HepG2 (cell line): ENCODE measurements around the gene LBX2. TPM values are rescaled to one million over a fixed set of nuclear protein-coding genes. Genes with fewer than 3 reads are reported as not detected.
A peak's percentile ranks its signal among the peaks of the same experiment; 100 is the strongest.

Experiments used
- GLI4 ChIP-seq: sonication (generic); formaldehyde crosslinking; IDR thresholded peaks from 2 replicates; pipeline ENCODE4 v1.5.1; 2020; ENCODE audit warnings: missing genetic modification reagents, mild to moderate bottlenecking, moderate library complexity, borderline replicate concordance
- HOXD1 ChIP-seq: sonication (generic); formaldehyde crosslinking; IDR thresholded peaks from 2 replicates; pipeline ENCODE4 v1.5.0; 2020; ENCODE audit warnings: missing genetic modification reagents
- ZNF253 ChIP-seq: sonication (generic); formaldehyde crosslinking; IDR thresholded peaks from 2 replicates; pipeline ENCODE4 v1.8.0; 2022; ENCODE audit warnings: mild to moderate bottlenecking, missing genetic modification reagents, borderline replicate concordance
- ZNF329 ChIP-seq: sonication (generic); formaldehyde crosslinking; IDR thresholded peaks from 2 replicates; pipeline ENCODE4 v1.9.0; 2021; ENCODE audit warnings: low read depth, mild to moderate bottlenecking, missing genetic modification reagents
- ZNF441 ChIP-seq: sonication (generic); formaldehyde crosslinking; IDR thresholded peaks from 2 replicates; pipeline ENCODE4 v1.7.0; 2021; ENCODE audit warnings: missing genetic modification reagents, borderline replicate concordance
- ZNF549 ChIP-seq: sonication (generic); formaldehyde crosslinking; IDR thresholded peaks from 2 replicates; pipeline ENCODE4 v1.5.0; 2020; ENCODE audit warnings: missing genetic modification reagents
- ZNF672 ChIP-seq: sonication (generic); formaldehyde crosslinking; IDR thresholded peaks from 2 replicates; pipeline ENCODE4 v1.8.1; 2022; ENCODE audit warnings: missing genetic modification reagents
- polyA plus RNA-seq, 8 experiments: library from polyadenylated mRNA; depleted of rRNA in 3 of 8; stranded (reverse) in 7 of 8; unstranded in 1 of 8; fragments of >200 nt; fragmentation: Illumina TruSeq in 4 of 8; extraction: Trizol in 4 of 8; gene quantifications; 2 replicates each; pipeline versions ENCODE4 v1.2.1 to v1.2.3, GENCODE V29; 2011 to 2016; ENCODE audit warnings: low read depth in 4 of 8, missing spikeins in 1 of 8, mixed read lengths in 1 of 8; ENCODE audit not compliant: insufficient read depth in 1 of 8
- total RNA-seq, 5 experiments: library from RNA; depleted of rRNA; stranded (reverse); fragments of >200 nt; fragmentation: Illumina TruSeq; extraction: Trizol; gene quantifications; 2 replicates each; pipeline ENCODE4 v1.2.3, GENCODE V29; 2016; ENCODE audit warnings: low read depth in 1 of 5
- TF ChIP-seq, protein P1 (sequence below): sonication (generic); formaldehyde crosslinking; IDR thresholded peaks from 2 replicates; pipeline ENCODE4 v1.4.0; 2020; ENCODE audit warnings: missing genetic modification reagents
- TF ChIP-seq, protein P2 (sequence below): IDR thresholded peaks from 2 replicates; pipeline ENCODE4 v1.4.0; 2020; ENCODE audit warnings: mild to moderate bottlenecking, missing genetic modification reagents
- TF ChIP-seq, protein P3 (sequence below): sonication (generic); formaldehyde crosslinking; IDR thresholded peaks from 2 replicates; pipeline ENCODE4 v1.4.0; 2020; ENCODE audit warnings: missing genetic modification reagents
- TF ChIP-seq, protein P4 (sequence below): sonication (generic); formaldehyde crosslinking; IDR thresholded peaks from 2 replicates; pipeline ENCODE4 v1.8.1; 2023; ENCODE audit warnings: mild to moderate bottlenecking, inconsistent platforms, moderate library complexity, missing genetic modification reagents, borderline replicate concordance
- TF ChIP-seq, protein P5 (sequence below): sonication (generic); formaldehyde crosslinking; IDR thresholded peaks from 2 replicates; pipeline ENCODE4 v1.4.0; 2020; ENCODE audit warnings: missing genetic modification reagents, mild to moderate bottlenecking, borderline replicate concordance

The LBX2 gene
- total and polyA plus RNA-seq, 2 of the 13 experiments (the other 11 are each of a cell fraction or from before 2014, with no cell fraction given): 6.4 to 8.1 TPM

DNA sequence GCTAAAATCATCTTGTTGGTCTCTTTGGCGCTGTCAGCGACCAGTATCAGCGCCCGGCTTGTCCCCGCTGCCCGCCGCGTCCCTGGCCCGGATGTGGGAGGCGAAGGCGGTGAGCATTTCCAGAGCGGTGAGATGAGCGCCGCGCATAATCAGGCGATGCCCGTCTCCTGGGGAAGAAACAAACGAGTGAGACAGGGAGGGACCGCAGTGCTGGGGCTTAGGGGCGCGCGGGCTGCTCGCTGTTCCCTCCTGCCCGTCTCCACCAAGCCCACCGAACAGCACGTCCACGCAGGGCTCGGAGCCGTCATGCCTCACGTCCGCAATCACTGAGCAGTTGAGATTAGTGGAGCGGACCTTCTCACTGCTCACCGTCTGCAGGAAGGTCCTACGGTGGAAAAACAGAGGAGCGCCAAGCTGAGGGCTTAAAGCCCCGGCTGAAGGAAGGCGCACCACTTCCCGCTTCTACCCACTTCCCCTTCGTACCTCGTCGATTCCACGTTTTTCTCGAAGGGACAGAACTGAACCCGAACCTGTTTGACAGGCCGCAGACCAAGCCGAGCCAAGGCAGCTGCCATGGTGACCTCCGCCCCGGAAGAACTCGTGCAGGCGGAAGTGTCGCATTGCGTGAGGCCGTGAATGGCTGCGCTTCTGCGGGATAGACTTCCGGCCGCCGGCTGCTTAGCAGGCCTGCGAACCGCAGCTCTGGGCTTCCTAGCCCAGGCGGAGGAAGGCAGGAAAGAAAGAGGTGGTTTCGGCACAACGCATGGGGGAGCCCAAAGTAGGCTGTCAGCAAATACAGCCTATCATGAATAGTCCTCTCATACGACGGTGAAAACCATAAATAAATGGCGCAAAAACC is 27.1 kb downstream of the LBX2 start, which contains the start of gene MRPL53 (continued):
- peak; percentile 82; the same call in 1 of the 2 replicates for TF ChIP-seq ZNF253 (CRISPR knock-in tag)
- TF ChIP-seq, protein P1, sequence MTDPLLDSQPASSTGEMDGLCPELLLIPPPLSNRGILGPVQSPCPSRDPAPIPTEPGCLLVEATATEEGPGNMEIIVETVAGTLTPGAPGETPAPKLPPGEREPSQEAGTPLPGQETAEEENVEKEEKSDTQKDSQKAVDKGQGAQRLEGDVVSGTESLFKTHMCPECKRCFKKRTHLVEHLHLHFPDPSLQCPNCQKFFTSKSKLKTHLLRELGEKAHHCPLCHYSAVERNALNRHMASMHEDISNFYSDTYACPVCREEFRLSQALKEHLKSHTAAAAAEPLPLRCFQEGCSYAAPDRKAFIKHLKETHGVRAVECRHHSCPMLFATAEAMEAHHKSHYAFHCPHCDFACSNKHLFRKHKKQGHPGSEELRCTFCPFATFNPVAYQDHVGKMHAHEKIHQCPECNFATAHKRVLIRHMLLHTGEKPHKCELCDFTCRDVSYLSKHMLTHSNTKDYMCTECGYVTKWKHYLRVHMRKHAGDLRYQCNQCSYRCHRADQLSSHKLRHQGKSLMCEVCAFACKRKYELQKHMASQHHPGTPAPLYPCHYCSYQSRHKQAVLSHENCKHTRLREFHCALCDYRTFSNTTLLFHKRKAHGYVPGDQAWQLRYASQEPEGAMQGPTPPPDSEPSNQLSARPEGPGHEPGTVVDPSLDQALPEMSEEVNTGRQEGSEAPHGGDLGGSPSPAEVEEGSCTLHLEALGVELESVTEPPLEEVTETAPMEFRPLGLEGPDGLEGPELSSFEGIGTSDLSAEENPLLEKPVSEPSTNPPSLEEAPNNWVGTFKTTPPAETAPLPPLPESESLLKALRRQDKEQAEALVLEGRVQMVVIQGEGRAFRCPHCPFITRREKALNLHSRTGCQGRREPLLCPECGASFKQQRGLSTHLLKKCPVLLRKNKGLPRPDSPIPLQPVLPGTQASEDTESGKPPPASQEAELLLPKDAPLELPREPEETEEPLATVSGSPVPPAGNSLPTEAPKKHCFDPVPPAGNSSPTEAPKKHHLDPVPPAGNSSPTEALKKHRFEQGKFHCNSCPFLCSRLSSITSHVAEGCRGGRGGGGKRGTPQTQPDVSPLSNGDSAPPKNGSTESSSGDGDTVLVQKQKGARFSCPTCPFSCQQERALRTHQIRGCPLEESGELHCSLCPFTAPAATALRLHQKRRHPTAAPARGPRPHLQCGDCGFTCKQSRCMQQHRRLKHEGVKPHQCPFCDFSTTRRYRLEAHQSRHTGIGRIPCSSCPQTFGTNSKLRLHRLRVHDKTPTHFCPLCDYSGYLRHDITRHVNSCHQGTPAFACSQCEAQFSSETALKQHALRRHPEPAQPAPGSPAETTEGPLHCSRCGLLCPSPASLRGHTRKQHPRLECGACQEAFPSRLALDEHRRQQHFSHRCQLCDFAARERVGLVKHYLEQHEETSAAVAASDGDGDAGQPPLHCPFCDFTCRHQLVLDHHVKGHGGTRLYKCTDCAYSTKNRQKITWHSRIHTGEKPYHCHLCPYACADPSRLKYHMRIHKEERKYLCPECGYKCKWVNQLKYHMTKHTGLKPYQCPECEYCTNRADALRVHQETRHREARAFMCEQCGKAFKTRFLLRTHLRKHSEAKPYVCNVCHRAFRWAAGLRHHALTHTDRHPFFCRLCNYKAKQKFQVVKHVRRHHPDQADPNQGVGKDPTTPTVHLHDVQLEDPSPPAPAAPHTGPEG (CRISPR knock-in tag): peak; percentile 94
- peak; percentile 55; the same call in 1 of the 2 replicates for TF ChIP-seq ZNF441 (CRISPR knock-in tag)
- TF ChIP-seq, protein P2, sequence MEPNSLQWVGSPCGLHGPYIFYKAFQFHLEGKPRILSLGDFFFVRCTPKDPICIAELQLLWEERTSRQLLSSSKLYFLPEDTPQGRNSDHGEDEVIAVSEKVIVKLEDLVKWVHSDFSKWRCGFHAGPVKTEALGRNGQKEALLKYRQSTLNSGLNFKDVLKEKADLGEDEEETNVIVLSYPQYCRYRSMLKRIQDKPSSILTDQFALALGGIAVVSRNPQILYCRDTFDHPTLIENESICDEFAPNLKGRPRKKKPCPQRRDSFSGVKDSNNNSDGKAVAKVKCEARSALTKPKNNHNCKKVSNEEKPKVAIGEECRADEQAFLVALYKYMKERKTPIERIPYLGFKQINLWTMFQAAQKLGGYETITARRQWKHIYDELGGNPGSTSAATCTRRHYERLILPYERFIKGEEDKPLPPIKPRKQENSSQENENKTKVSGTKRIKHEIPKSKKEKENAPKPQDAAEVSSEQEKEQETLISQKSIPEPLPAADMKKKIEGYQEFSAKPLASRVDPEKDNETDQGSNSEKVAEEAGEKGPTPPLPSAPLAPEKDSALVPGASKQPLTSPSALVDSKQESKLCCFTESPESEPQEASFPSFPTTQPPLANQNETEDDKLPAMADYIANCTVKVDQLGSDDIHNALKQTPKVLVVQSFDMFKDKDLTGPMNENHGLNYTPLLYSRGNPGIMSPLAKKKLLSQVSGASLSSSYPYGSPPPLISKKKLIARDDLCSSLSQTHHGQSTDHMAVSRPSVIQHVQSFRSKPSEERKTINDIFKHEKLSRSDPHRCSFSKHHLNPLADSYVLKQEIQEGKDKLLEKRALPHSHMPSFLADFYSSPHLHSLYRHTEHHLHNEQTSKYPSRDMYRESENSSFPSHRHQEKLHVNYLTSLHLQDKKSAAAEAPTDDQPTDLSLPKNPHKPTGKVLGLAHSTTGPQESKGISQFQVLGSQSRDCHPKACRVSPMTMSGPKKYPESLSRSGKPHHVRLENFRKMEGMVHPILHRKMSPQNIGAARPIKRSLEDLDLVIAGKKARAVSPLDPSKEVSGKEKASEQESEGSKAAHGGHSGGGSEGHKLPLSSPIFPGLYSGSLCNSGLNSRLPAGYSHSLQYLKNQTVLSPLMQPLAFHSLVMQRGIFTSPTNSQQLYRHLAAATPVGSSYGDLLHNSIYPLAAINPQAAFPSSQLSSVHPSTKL (CRISPR knock-in tag): no peak
- TF ChIP-seq GLI4 (CRISPR knock-in tag): peak; percentile 96; the same call in 1 of the 2 replicates
- no peak for TF ChIP-seq ZNF672 (CRISPR knock-in tag)
- TF ChIP-seq, protein P3, sequence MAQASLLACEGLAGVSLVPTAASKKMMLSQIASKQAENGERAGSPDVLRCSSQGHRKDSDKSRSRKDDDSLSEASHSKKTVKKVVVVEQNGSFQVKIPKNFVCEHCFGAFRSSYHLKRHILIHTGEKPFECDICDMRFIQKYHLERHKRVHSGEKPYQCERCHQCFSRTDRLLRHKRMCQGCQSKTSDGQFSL (CRISPR knock-in tag): no peak; the same call in none of the 2 replicates
- TF ChIP-seq HOXD1 (CRISPR knock-in tag): 0 out of 2 replicates have a peak, but pooled peaks have one; percentile 42
- no peak for TF ChIP-seq ZNF549
- TF ChIP-seq, protein P4, sequence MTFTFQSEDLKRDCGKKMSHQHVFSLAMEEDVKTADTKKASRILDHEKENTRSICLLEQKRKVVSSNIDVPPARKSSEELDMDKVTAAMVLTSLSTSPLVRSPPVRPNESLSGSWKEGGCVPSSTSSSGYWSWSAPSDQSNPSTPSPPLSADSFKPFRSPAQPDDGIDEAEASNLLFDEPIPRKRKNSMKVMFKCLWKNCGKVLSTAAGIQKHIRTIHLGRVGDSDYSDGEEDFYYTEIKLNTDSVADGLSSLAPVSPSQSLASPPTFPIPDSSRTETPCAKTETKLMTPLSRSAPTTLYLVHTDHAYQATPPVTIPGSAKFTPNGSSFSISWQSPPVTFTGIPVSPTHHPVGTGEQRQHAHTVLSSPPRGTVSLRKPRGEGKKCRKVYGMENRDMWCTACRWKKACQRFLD (CRISPR knock-in tag): peak; percentile 88
- TF ChIP-seq, protein P5, sequence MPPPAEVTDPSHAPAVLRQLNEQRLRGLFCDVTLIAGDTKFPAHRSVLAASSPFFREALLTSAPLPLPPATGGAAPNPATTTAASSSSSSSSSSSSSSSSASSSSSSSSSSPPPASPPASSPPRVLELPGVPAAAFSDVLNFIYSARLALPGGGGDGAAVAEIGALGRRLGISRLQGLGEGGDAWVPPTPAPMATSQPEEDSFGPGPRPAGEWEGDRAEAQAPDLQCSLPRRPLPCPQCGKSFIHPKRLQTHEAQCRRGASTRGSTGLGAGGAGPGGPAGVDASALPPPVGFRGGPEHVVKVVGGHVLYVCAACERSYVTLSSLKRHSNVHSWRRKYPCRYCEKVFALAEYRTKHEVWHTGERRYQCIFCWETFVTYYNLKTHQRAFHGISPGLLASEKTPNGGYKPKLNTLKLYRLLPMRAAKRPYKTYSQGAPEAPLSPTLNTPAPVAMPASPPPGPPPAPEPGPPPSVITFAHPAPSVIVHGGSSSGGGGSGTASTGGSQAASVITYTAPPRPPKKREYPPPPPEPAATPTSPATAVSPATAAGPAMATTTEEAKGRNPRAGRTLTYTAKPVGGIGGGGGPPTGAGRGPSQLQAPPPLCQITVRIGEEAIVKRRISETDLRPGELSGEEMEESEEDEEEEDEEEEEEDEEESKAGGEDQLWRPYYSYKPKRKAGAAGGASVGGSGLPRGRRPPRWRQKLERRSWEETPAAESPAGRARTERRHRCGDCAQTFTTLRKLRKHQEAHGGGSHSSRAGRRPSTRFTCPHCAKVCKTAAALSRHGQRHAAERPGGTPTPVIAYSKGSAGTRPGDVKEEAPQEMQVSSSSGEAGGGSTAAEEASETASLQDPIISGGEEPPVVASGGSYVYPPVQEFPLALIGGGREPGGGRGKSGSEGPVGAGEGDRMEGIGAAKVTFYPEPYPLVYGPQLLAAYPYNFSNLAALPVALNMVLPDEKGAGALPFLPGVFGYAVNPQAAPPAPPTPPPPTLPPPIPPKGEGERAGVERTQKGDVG (CRISPR knock-in tag): peak; percentile 94
- peak; percentile 82 for TF ChIP-seq ZNF329 (CRISPR knock-in tag)
